HCT116 (cell line): ENCODE data around the gene RNF13. TPM values are rescaled to one million over a fixed set of nuclear protein-coding genes. Genes with fewer than 3 reads are reported as not detected.
A peak's percentile ranks its signal among the peaks of the same experiment; 100 is the strongest.

ENCODE experiments used
- ATAC-seq: fragments of 200-7000 bp; cut with Tn5 transposase; 2 replicates; pipeline ENCODE4 v1.9.1; 2020; ENCODE audit warnings: mild to moderate bottlenecking, moderate library complexity
- BruUV-seq: library from RNA; stranded (reverse); fragments of 400-500 nt; replicated peaks from 2 replicates; lab custom pipeline; 2021; lab: Mats Ljungman, UMichigan
- CTCF ChIA-PET: fragments of 300-600 bp; sonication (Branson Sonifier 250); formaldehyde crosslinking; loops from one replicate; lab custom pipeline; 2021; ENCODE audit warnings: antibody characterized with exemption; lab: Charles Lee
- POLR2A ChIA-PET: fragments of 300-600, 350-600 bp; sonication (Branson Sonifier 250); formaldehyde crosslinking; loops from one replicate; lab custom pipeline; 2021; ENCODE audit warnings: antibody characterized with exemption; lab: Charles Lee
- RAD21 ChIA-PET, 2 experiments: fragments of 300-600 bp; sonication (Branson Sonifier 250); formaldehyde crosslinking; loops; one replicate each; lab custom pipeline; 2023; ENCODE audit warnings: low total read pairs in 2 of 2; ENCODE audit not compliant: uncharacterized antibody in 2 of 2, unreplicated experiment in 2 of 2, low non-redundant PET in 1 of 2; lab: Charles Lee
- DNase-seq: peaks from one replicate; pipeline ENCODE4 v3.0.0-alpha.2; 2010; ENCODE audit warnings: low read depth, low spot score
- H2AFZ ChIP-seq: fragments of 200-600 bp; shearing (Covaris generic), sonication (generic); 2 replicates; pipeline ENCODE4 v1.6.1; 2017; ENCODE audit warnings: low read depth, mixed run types, mixed read lengths, antibody characterized with exemption, low read length; ENCODE audit not compliant: poor library complexity, severe bottlenecking
- H3K27ac ChIP-seq: 2 replicates; pipeline ENCODE4 v1.5.1; 2012; ENCODE audit warnings: low read depth, low read length
- H3K27me3 ChIP-seq: fragments of 200-600 bp; sonication (generic); 2 replicates; pipeline ENCODE4 v1.6.1; 2016; ENCODE audit warnings: mixed run types, low read length, mixed read lengths; ENCODE audit not compliant: insufficient read depth
- H3K36me3 ChIP-seq, 2 experiments: fragments of 200-500 bp in 1 of 2; fragments of 200-600 bp in 1 of 2; sonication (Bioruptor generic) in 1 of 2; sonication (generic) in 1 of 2; 2 replicates each; pipeline versions ENCODE4 v1.5.1 to v1.6.1; 2014 to 2016; ENCODE audit warnings: low read length in 2 of 2, inconsistent platforms in 1 of 2, mixed read lengths in 1 of 2, mixed run types in 1 of 2; ENCODE audit not compliant: insufficient read depth in 2 of 2, control insufficient read depth in 1 of 2
- H3K4me1 ChIP-seq, 2 experiments: fragments of 200-600 bp in 1 of 2; sonication (generic) in 1 of 2; 2 replicates each; pipeline versions ENCODE4 v1.5.1 to v1.6.1; 2012 to 2017; ENCODE audit warnings: low read length in 2 of 2, inconsistent platforms in 1 of 2, mild to moderate bottlenecking in 1 of 2, mixed read lengths in 1 of 2, mixed run types in 1 of 2, moderate library complexity in 1 of 2; ENCODE audit not compliant: insufficient read depth in 2 of 2, control insufficient read depth in 1 of 2
- H3K4me2 ChIP-seq: fragments of 200-600 bp; sonication (generic); 2 replicates; pipeline ENCODE4 v1.6.1; 2017; ENCODE audit warnings: mixed run types, low read length, mixed read lengths
- H3K4me3 ChIP-seq, 2 experiments: fragments of 200-600 bp in 1 of 2; sonication (generic) in 1 of 2; replicated peaks in 1 of 2; 2 replicates each; pipeline ENCODE4 v1.5.1; 2011 to 2016; ENCODE audit warnings: low read length in 2 of 2, control low read depth in 1 of 2, low read depth in 1 of 2, mild to moderate bottlenecking in 1 of 2, mixed read lengths in 1 of 2, mixed run types in 1 of 2
- H3K79me2 ChIP-seq: fragments of 200-600 bp; sonication (generic); 2 replicates; pipeline ENCODE4 v1.6.1; 2017; ENCODE audit warnings: mild to moderate bottlenecking, mixed run types, low read length, moderate library complexity, mixed read lengths; ENCODE audit not compliant: insufficient read depth
- H3K9ac ChIP-seq: fragments of 200-600 bp; sonication (generic); 2 replicates; pipeline ENCODE4 v1.6.1; 2016; ENCODE audit warnings: low read length, mixed read lengths
- H3K9me2 ChIP-seq: fragments of 200-600 bp; sonication (generic), shearing (Covaris generic); 2 replicates; pipeline ENCODE4 v1.6.1; 2017; ENCODE audit warnings: mixed run types, mild to moderate bottlenecking, moderate library complexity; ENCODE audit not compliant: insufficient read depth
- H3K9me3 ChIP-seq, 2 experiments: fragments of 200-500 bp in 1 of 2; fragments of 200-600 bp in 1 of 2; sonication (Bioruptor generic) in 1 of 2; sonication (generic) in 1 of 2; 2 replicates each; pipeline ENCODE4 v1.6.1; 2014 to 2017; ENCODE audit warnings: low read length in 2 of 2, mixed read lengths in 2 of 2, inconsistent platforms in 1 of 2, low read depth in 1 of 2, mild to moderate bottlenecking in 1 of 2, mixed run types in 1 of 2, moderate library complexity in 1 of 2; ENCODE audit not compliant: control insufficient read depth in 1 of 2, insufficient read depth in 1 of 2
- H4K20me1 ChIP-seq: fragments of 200-600 bp; sonication (generic), shearing (Covaris generic); 2 replicates; pipeline ENCODE4 v1.6.1; 2017; ENCODE audit warnings: mixed run types, mild to moderate bottlenecking, moderate library complexity; ENCODE audit not compliant: insufficient read depth
- ATF3 ChIP-seq: IDR thresholded peaks from 2 replicates; pipeline ENCODE4 v1.6.1; 2012
- CBX3 ChIP-seq: IDR thresholded peaks from 2 replicates; pipeline ENCODE4 v1.6.1; 2012; ENCODE audit warnings: low read depth
- CEBPB ChIP-seq: IDR thresholded peaks from 2 replicates; pipeline ENCODE4 v1.6.1; 2012; ENCODE audit warnings: low read depth
- EZH2phosphoT487 ChIP-seq: fragments of 200-600 bp; IDR thresholded peaks from 2 replicates; pipeline ENCODE4 v1.6.1; 2018; ENCODE audit warnings: antibody characterized with exemption, borderline replicate concordance
- FOSL1 ChIP-seq: IDR thresholded peaks from 2 replicates; pipeline ENCODE4 v1.6.1; 2012; ENCODE audit warnings: low read depth
- JUND ChIP-seq: IDR thresholded peaks from 2 replicates; pipeline ENCODE4 v1.6.1; 2012
- MAX ChIP-seq: IDR thresholded peaks from 2 replicates; pipeline ENCODE4 v1.6.1; 2012
- POLR2A ChIP-seq: IDR thresholded peaks from 2 replicates; pipeline ENCODE4 v1.7.0; 2011; ENCODE audit warnings: borderline replicate concordance; ENCODE audit not compliant: insufficient read depth, insufficient read length; ENCODE audit errors: extremely low read depth
- POLR2AphosphoS5 ChIP-seq: IDR thresholded peaks from 2 replicates; pipeline ENCODE4 v1.6.1; 2011; ENCODE audit warnings: mild to moderate bottlenecking, low read depth, low read length, moderate library complexity
- REST ChIP-seq: IDR thresholded peaks from 2 replicates; pipeline ENCODE4 v1.6.1; 2012; ENCODE audit warnings: low read depth
- SRF ChIP-seq: IDR thresholded peaks from 2 replicates; pipeline ENCODE4 v1.6.1; 2012; ENCODE audit warnings: low read depth
- TCF7L2 ChIP-seq: IDR thresholded peaks from 2 replicates; pipeline ENCODE4 v1.7.0; 2011; ENCODE audit warnings: borderline replicate concordance, inconsistent platforms; ENCODE audit not compliant: insufficient read depth, insufficient read length; ENCODE audit errors: extremely low read depth
- ZFX ChIP-seq: fragments of 450-650 bp; IDR thresholded peaks from 2 replicates; pipeline ENCODE4 v1.6.1; 2017
- intact Hi-C: fragments of 100-400 bp; cut with micrococcal nuclease; formaldehyde crosslinking; loops from 2 replicates; pipeline ENCODE4 v1.10.0; 2022
- total RNA-seq: library from RNA; stranded (reverse); gene quantifications from one replicate; pipeline ENCODE4 v1.2.1, GENCODE V29; 2021; ENCODE audit not compliant: unreplicated experiment

The RNF13 gene
- total RNA-seq, 1 experiment from 2014 or later, result 39.9 TPM

GRCh38 chr3:149801195-149801594 is 11.8 kb upstream of the RNF13 start:
- H3K9me3 ChIP-seq, result no peaks in the 10 kb centered on the region
- H3K4me1 ChIP-seq, result peaks cover 0 to 8% of the 10 kb centered on the region in 2 experiments; a peak in 2 of 4 replicates
- ChIA-PET RAD21 (no interaction called here), CTCF (no interaction called here), POLR2A (no interaction called here)
- no peaks in the 10 kb centered on the region for H3K9me2 ChIP-seq
- no TSS peak for BruUV-seq
- TF ChIP-seq TCF7L2 (no peak), REST (no peak), CEBPB (peak; percentile 51; the same call in 1 of the 2 replicates), ATF3 (no peak)
- H3K9ac ChIP-seq, result no peak overlapping the region
- no peaks in the 10 kb centered on the region for H3K36me3 ChIP-seq
- no peak for ATAC-seq
- H4K20me1 ChIP-seq, result no peaks in the 10 kb centered on the region
- H3K4me2 ChIP-seq, result peak overlapping the region; percentile 45
- peak overlapping the region; percentile 53 for H2AFZ ChIP-seq
- H3K27me3 ChIP-seq, result no peaks in the 10 kb centered on the region
- intact Hi-C loops, result no loop called here
- DNase-seq, result no peak
- no peaks in the 10 kb centered on the region for H3K79me2 ChIP-seq
- H3K4me3 ChIP-seq, result no peak overlapping the region
- no peak overlapping the region for H3K27ac ChIP-seq

- ATAC-seq (0 out of 2 replicates have a peak, but pooled peaks have one; percentile 47), DNase-seq (no peak)
- ChIA-PET RAD21 (no interaction called here), CTCF (no interaction called here), POLR2A (interaction anchor here (0.6 kb wide), 1 partner anchor 358 kb away, joined by 3 read pairs; no protein-coding TSS in a partner anchor)
- Histone ChIP-seq H4K20me1 (no peaks in the 10 kb centered on the region), H3K9me2 (no peaks in the 10 kb centered on the region), H3K79me2 (no peaks in the 10 kb centered on the region), H3K4me3 (no peak overlapping the region; a peak in 1 of 4 replicates), H3K36me3 (no peaks in the 10 kb centered on the region), H3K9ac (no peak overlapping the region), H3K9me3 (no peaks in the 10 kb centered on the region), H3K4me1 (peaks cover 0 to 8% of the 10 kb centered on the region in 2 experiments; a peak in 2 of 4 replicates), H3K27ac (no peak overlapping the region), H2AFZ (peak overlapping the region; percentile 53), H3K27me3 (no peaks in the 10 kb centered on the region), H3K4me2 (peak overlapping the region; percentile 45)
- BruUV-seq, result no TSS peak
- intact Hi-C loops, result no loop called here
- TF ChIP-seq ATF3, result no peak
- no peak for TF ChIP-seq REST
- no peak for TF ChIP-seq JUND
- TF ChIP-seq CEBPB, result no peak
- TF ChIP-seq CBX3, result no peak
- TF ChIP-seq POLR2A, result no peak
- TF ChIP-seq FOSL1, result no peak
- no peak for TF ChIP-seq ZFX
- no peak for TF ChIP-seq SRF
- no peak for TF ChIP-seq MAX
- no peak for TF ChIP-seq EZH2phosphoT487
- TF ChIP-seq POLR2AphosphoS5, result no peak
Observed at GRCh38 chr3:149801639-149802038, 11.4 kb upstream of the RNF13 start.
